K562 (cell line): ENCODE data around the gene NPAS2. TPM values are rescaled to one million over a fixed set of nuclear protein-coding genes. Genes with fewer than 3 reads are reported as not detected.

Source experiments
- ATAC-seq: fragments of 200-7000 bp; cut with Tn5 transposase; 3 replicates; pipeline ENCODE4 v1.9.1; 2020; ENCODE audit warnings: moderate library complexity
- BruUV-seq: library from RNA; stranded (reverse); fragments of 400-500 nt; replicated peaks from 2 replicates; lab custom pipeline; 2021; lab: Mats Ljungman, UMichigan
- CTCF ChIA-PET: fragments of 300-600 bp; formaldehyde crosslinking; extraction: SDS; loops from one replicate; lab custom pipeline; 2021; ENCODE audit warnings: low intra/inter-chr PET ratio; lab: Yijun Ruan, JAX
- POLR2A ChIA-PET: fragments of 300-600, 350-650 bp; sonication (Branson Sonifier 250); formaldehyde crosslinking; extraction: SDS; loops from one replicate; lab custom pipeline; 2021; ENCODE audit warnings: antibody characterized with exemption, inconsistent platforms; lab: Yijun Ruan, JAX
- DNase-seq, 4 experiments: peaks; one replicate each; pipeline versions ENCODE4 v3.0.0 to v3.0.0-alpha.2; 2011 to 2018; ENCODE audit warnings: low spot score in 3 of 4, mixed read lengths in 3 of 4; ENCODE audit errors: extremely low read depth in 1 of 4
- FAIRE-seq: peaks from 2 replicates; lab custom pipeline; 2011; peaks lifted over from hg19 to GRCh38; lab: Jason Lieb, UNC
- H2AFZ ChIP-seq: 2 replicates; pipeline ENCODE4 v1.6.0; 2011; ENCODE audit warnings: low read depth, low read length, control low read depth, inconsistent platforms
- H3K27ac ChIP-seq: fragments of 200-600 bp; 3 replicates; pipeline ENCODE4 v1.8.0; 2011; ENCODE audit warnings: low read depth, mild to moderate bottlenecking, control low read depth, inconsistent platforms, low read length, moderate library complexity, mixed read lengths; ENCODE audit errors: extremely low read depth
- H3K27me3 ChIP-seq, 2 experiments: fragments of 300-600 bp in 1 of 2; 2 replicates in 1 of 2; 3 replicates in 1 of 2; pipeline versions ENCODE4 v1.6.0 to v1.8.0; 2011; ENCODE audit warnings: inconsistent platforms in 2 of 2, low read length in 2 of 2, mild to moderate bottlenecking in 1 of 2, mixed read lengths in 1 of 2, moderate library complexity in 1 of 2; ENCODE audit not compliant: control insufficient read depth in 2 of 2, insufficient read depth in 2 of 2
- H3K36me3 ChIP-seq: fragments of 300-600 bp; 3 replicates; pipeline ENCODE4 v1.8.0; 2011; ENCODE audit warnings: mild to moderate bottlenecking, low read length, inconsistent platforms; ENCODE audit not compliant: control insufficient read depth, insufficient read depth
- H3K4me1 ChIP-seq, 2 experiments: fragments of 200-600 bp in 1 of 2; replicated peaks in 1 of 2; 2 replicates in 1 of 2; 3 replicates in 1 of 2; pipeline versions ENCODE4 v1.5.1 to v1.8.0; 2011; ENCODE audit warnings: inconsistent platforms in 2 of 2, low read length in 2 of 2, mild to moderate bottlenecking in 1 of 2, mixed read lengths in 1 of 2, moderate library complexity in 1 of 2; ENCODE audit not compliant: control insufficient read depth in 2 of 2, insufficient read depth in 2 of 2
- H3K4me2 ChIP-seq: 2 replicates; pipeline ENCODE4 v1.6.1; 2011; ENCODE audit warnings: low read length, control low read depth, inconsistent platforms, mixed read lengths; ENCODE audit not compliant: insufficient read depth
- H3K4me3 ChIP-seq: fragments of 200-600 bp; sonication (generic), shearing (Covaris generic); 2 replicates; pipeline ENCODE4 v1.5.1; 2016; ENCODE audit warnings: control low read depth, inconsistent platforms
- H3K79me2 ChIP-seq: fragments of 200-600 bp; 3 replicates; pipeline ENCODE4 v1.8.0; 2011; ENCODE audit warnings: low read length, inconsistent platforms; ENCODE audit not compliant: control insufficient read depth, insufficient read depth
- H3K9ac ChIP-seq, 2 experiments: 2 replicates each; pipeline versions ENCODE4 v1.6.0 to v1.6.1; 2011; ENCODE audit warnings: low read depth in 2 of 2, low read length in 2 of 2, control low read depth in 1 of 2, inconsistent platforms in 1 of 2, mild to moderate bottlenecking in 1 of 2, mixed read lengths in 1 of 2; ENCODE audit not compliant: insufficient read depth in 1 of 2
- H3K9me1 ChIP-seq: one replicate; pipeline ENCODE4 v1.6.0; 2011; ENCODE audit warnings: inconsistent platforms, mild to moderate bottlenecking, low read length, moderate library complexity; ENCODE audit not compliant: control insufficient read depth, insufficient read depth
- H3K9me3 ChIP-seq: replicated peaks from 2 replicates; pipeline ENCODE4 v1.5.1; 2011; ENCODE audit warnings: low read depth, low read length, inconsistent platforms; ENCODE audit not compliant: control insufficient read depth, insufficient read depth
- H4K20me1 ChIP-seq: replicated peaks from 2 replicates; pipeline ENCODE4 v1.6.1; 2011; ENCODE audit warnings: low read length, inconsistent platforms, mixed read lengths; ENCODE audit not compliant: control insufficient read depth, insufficient read depth
- GTF2F1 ChIP-seq: IDR thresholded peaks from 2 replicates; pipeline ENCODE4 v1.6.1; 2011; ENCODE audit warnings: low read depth, low read length, improper control_type of control experiment
- MIER1 ChIP-seq: fragments of 450-650 bp; IDR thresholded peaks from 2 replicates; pipeline ENCODE4 v1.6.1; 2016; ENCODE audit warnings: antibody characterized with exemption, mild to moderate bottlenecking, low read depth
- RBM25 ChIP-seq: fragments of 200-400 bp; formaldehyde crosslinking; IDR thresholded peaks from 2 replicates; pipeline ENCODE4 v1.6.1; 2018; ENCODE audit warnings: low read length, low read depth, moderate library complexity; ENCODE audit not compliant: severe bottlenecking
- SFPQ ChIP-seq: fragments of 200-400 bp; formaldehyde crosslinking; IDR thresholded peaks from 2 replicates; pipeline ENCODE4 v1.6.1; 2017; ENCODE audit warnings: mild to moderate bottlenecking, low read depth, low read length, moderate library complexity
- ZNF586 ChIP-seq: fragments of 450-650 bp; formaldehyde crosslinking; conservative IDR thresholded peaks from 2 replicates; pipeline ENCODE4 v1.4.0; 2020; ENCODE audit warnings: mild to moderate bottlenecking, moderate library complexity
- WGBS: fragments of 100-300 bp; shearing (Covaris generic); methylation state at CpG from one replicate; pipeline ENCODE4 v1.1.6; 2016; ENCODE audit warnings: low coverage, mixed read lengths; ENCODE audit not compliant: insufficient coverage; ENCODE audit errors: missing lambda C conversion rate; 5-methylcytosine and 5-hydroxymethylcytosine counted together
- in situ Hi-C: fragments of 300-500 bp; cut with MboI; formaldehyde crosslinking; loops from 4 replicates; pipeline ENCODE4 v1.15.0; 2018; ENCODE audit warnings: inconsistent platforms, mixed read lengths
- intact Hi-C: fragments of 100-400 bp; cut with micrococcal nuclease; formaldehyde crosslinking; loops from 2 replicates; pipeline ENCODE4 v1.14.2; 2022
- polyA plus RNA-seq, 8 experiments: library from polyadenylated mRNA; depleted of rRNA in 4 of 8; stranded (reverse) in 5 of 8; unstranded in 3 of 8; fragments of >200 nt; fragmentation: Nextera tagmentation in 2 of 8; fragmentation: Illumina TruSeq in 1 of 8; extraction: Ambion mirVana in 2 of 8; extraction: Trizol in 1 of 8; gene quantifications; 2 replicates each; pipeline versions ENCODE4 v1.2.1 to v1.2.3, GENCODE V29; 2011 to 2014; ENCODE audit warnings: inconsistent platforms in 1 of 8, missing spikeins in 1 of 8
- total RNA-seq, 7 experiments: library from RNA; depleted of rRNA in 6 of 7; stranded (reverse); fragments of >200 nt in 6 of 7; fragmentation: Illumina TruSeq in 2 of 7; extraction: Trizol in 2 of 7; gene quantifications; 2 replicates each; pipeline versions ENCODE4 v1.2.1 to v1.2.3, GENCODE V29; 2011 to 2021; ENCODE audit warnings: low replicate concordance in 1 of 7

NPAS2 gene
- total and polyA plus RNA-seq, 9 of the 15 experiments (the other 6 are each of a cell fraction or from before 2014, with no cell fraction given): 0.06 to 0.29 (median 0.07) TPM; not detected in 5

GRCh38 chr2:100959225-100959880, 139.4 kb downstream of the NPAS2 start:
- no peaks in the 10 kb centered on the region for H3K36me3 ChIP-seq
- no peak for TF ChIP-seq RBM25
- TF ChIP-seq MIER1: no peak
- POLR2A ChIA-PET: interaction anchor here (0.6 to 0.9 kb wide), 2 partner anchors 28 to 999 kb away, joined by 3 to 6 read pairs; no protein-coding TSS in a partner anchor
- no TSS peak for BruUV-seq
- CTCF ChIA-PET: no interaction called here
- DNase-seq: no peak
- no peaks in the 10 kb centered on the region for H3K9me1 ChIP-seq
- H3K9me3 ChIP-seq: no peaks in the 10 kb centered on the region
- no peak overlapping the region for H3K9ac ChIP-seq
- H3K27me3 ChIP-seq: peaks cover 36 to 62% of the 10 kb centered on the region in 2 experiments
- H2AFZ ChIP-seq: no peak overlapping the region
- no peaks in the 10 kb centered on the region for H3K4me1 ChIP-seq
- no peak overlapping the region for H3K4me3 ChIP-seq
- H3K27ac ChIP-seq: no peak overlapping the region
- WGBS: under 1% methylated on average over 6 of the region's 6 CpGs
- intact Hi-C loops: no loop called here
- no peak for FAIRE-seq
- in situ Hi-C loops: no loop called here
- no peaks in the 10 kb centered on the region for H3K79me2 ChIP-seq
- ATAC-seq: no peak
- H3K4me2 ChIP-seq: no peak overlapping the region
- H4K20me1 ChIP-seq: no peaks in the 10 kb centered on the region

GRCh38 chr2:100960688-100961087, 140.7 kb downstream of the NPAS2 start:
- in situ Hi-C loops (no loop called here), intact Hi-C loops (no loop called here)
- no peaks in the 10 kb centered on the region for H3K36me3 ChIP-seq
- no peaks in the 10 kb centered on the region for H3K79me2 ChIP-seq
- H4K20me1 ChIP-seq: no peaks in the 10 kb centered on the region
- no peak for TF ChIP-seq SFPQ
- TF ChIP-seq ZNF586: no peak
- TF ChIP-seq GTF2F1: no peak
- BruUV-seq: no TSS peak
- no peak overlapping the region for H3K9ac ChIP-seq
- H3K9me3 ChIP-seq: no peaks in the 10 kb centered on the region
- H3K4me1 ChIP-seq: no peaks in the 10 kb centered on the region
- ATAC-seq (no peak), FAIRE-seq (no peak), DNase-seq (no peak)
- no peak overlapping the region for H3K27ac ChIP-seq
- no peak overlapping the region for H3K4me3 ChIP-seq
- H3K4me2 ChIP-seq: no peak overlapping the region
- no peaks in the 10 kb centered on the region for H3K9me1 ChIP-seq
- no peak overlapping the region for H2AFZ ChIP-seq
- peaks cover 37 to 66% of the 10 kb centered on the region in 2 experiments for H3K27me3 ChIP-seq
- 5% methylated on average over 4 of the region's 4 CpGs for WGBS
- CTCF ChIA-PET: no interaction called here
- POLR2A ChIA-PET: no interaction called here
